ENCODE data around the gene FTO. TPM values are rescaled to one million over a fixed set of nuclear protein-coding genes. Genes with fewer than 3 reads are reported as not detected.

The FTO gene
- total and polyA plus RNA-seq, 2 of the 13 experiments (the other 11 are each of a cell fraction or from before 2014, with no cell fraction given) = 41.6 to 55.8 TPM

- TF ChIP-seq ZNF746 (CRISPR knock-in tag; IDR thresholded peaks at IDR 0.05) (no peak), FOXP4 (CRISPR knock-in tag; IDR thresholded peaks at IDR 0.05) (no peak), ZNF784 (CRISPR knock-in tag; IDR thresholded peaks at IDR 0.05; ENCODE audit: borderline replicate concordance) (no peak), CHD2 (IDR thresholded peaks at IDR 0.05; ENCODE audit: low read depth, low read length) (no peak), TBX2 (CRISPR knock-in tag; IDR thresholded peaks at IDR 0.05; ENCODE audit: borderline replicate concordance) (peak; percentile 38; the same call in 1 of the 2 replicates), TP53 (CRISPR knock-in tag; conservative IDR thresholded peaks at IDR 0.05) (no peak), TCF7L2 (IDR thresholded peaks at IDR 0.05; ENCODE audit: low read depth, low read length) (no peak), ZKSCAN8 (CRISPR knock-in tag; IDR thresholded peaks at IDR 0.05; ENCODE audit: borderline replicate concordance) (no peak), ZFP36L1 (CRISPR knock-in tag; IDR thresholded peaks at IDR 0.05) (no peak), NFE2 (CRISPR knock-in tag; IDR thresholded peaks at IDR 0.05) (no peak), ZNF225 (CRISPR knock-in tag; IDR thresholded peaks at IDR 0.05) (no peak), POGK (CRISPR knock-in tag; conservative IDR thresholded peaks at IDR 0.05) (no peak), SRSF1 (optimal IDR thresholded peaks at IDR 0.05; ENCODE audit: low read depth, low read length) (no peak)
These were observed 54.1 kb downstream of the FTO start (continued) for GRCh38 chr16:53757971-53758609.
